ENCODE data around the gene NOX4.
A peak's percentile ranks its signal among the peaks of the same experiment; 100 is the strongest.
"Not testable (repeated sequence)": the region's sequence is repeated elsewhere in the genome, so short reads cannot be mapped to it uniquely, and the experiment has no call there.

NOX4 gene

DNA sequence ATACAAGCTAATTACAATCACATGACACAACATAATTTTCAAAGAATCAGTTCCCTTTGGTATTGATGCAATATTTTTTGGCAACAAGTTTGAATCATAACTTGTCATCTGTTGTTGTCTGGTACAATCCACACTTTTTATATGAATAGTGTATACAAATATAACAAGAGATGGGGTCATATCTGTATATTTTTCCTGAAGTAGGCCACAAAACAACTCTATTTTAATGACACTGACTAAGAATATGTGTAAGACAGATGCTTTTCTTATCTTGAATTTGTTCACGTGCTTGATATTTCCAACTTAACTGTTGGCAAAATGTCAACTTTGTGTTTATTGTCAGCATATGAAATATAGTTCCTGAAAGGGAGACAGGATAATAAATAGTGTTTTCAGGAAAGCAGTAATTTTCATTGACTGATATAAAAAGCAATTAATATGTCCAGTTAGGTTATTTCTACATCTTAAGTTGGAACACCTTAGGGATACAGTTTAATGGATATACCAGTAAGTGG is 27.9 kb downstream of the NOX4 start:
- FAIRE-seq: no peak

GRCh38 chr11:89458716-89459115 is 32.5 kb downstream of the NOX4 start:
- FAIRE-seq (no peak), DNase-seq (ENCODE audit: insufficient read length, low spot score) (no peak)

More for the DNA sequence above, 27.9 kb downstream of the NOX4 start:
- DNase-seq (ENCODE audit: insufficient read length, low spot score): no peak

DNA sequence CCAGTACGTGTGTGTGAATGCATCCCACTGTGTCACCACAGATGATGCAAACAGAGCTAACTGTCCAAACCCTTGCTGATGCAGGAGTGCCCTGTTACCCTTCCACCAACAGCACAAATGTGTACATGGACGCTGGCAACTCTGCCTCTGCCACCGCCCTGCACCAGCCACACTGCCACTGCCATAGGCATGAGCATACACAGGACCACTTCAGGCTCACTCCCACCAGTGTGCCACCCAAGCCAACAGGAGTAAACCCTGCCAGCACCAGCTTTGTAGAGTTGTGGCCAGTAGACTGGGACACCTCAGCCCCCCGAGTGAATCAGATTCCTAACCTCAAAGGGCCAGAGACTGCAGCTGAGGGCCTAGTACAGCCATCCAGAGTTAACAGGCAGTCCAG is 34.0 kb downstream of the NOX4 start:
- DNase-seq (ENCODE audit: insufficient read length, low spot score) (no peak), FAIRE-seq (no peak)

DNA sequence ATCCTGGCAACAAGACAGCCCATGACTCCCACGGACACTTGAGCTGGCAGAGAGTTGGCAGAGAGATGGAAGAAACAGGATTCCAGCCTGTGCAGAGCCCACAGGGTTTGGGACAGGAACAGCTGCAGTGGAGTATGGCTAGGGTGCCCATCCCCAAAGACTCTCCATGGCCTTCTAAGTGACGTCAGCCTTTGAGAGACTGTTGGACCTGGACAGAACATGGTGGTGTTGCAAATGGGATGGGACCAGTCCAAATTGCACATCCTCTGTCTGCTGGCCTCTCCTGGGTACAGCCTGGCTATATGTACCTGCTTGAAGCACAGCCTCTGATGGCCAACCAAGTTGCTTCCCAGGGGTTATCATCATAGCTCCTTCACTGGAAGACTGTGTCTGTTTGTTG is 34.5 kb downstream of the NOX4 start:
- DNase-seq (ENCODE audit: insufficient read length, low spot score): no peak
- FAIRE-seq: no peak

GRCh38 chr11:89452780-89453179 is 38.4 kb downstream of the NOX4 start:
- no peak for FAIRE-seq
- no peak for DNase-seq (ENCODE audit: insufficient read length, low spot score)

DNA sequence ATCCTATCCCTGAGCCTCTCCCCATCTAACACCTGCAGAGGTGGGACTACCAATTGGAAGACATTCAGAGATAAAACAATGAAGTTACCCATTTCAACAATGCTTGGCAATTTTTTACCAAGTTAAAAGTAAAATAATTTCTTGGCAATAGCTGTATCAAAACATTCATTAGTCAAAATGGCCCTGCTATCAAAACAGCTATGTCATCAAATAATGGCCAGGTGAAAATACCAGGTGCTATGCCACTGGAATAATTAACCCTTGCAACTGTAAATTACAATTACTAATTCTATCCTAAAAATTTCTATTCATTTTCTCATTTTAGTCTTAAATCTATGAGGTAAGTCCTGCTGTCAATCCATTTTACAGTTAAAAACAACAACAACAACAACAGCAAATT is 43.3 kb downstream of the NOX4 start:
- FAIRE-seq (no peak), DNase-seq (ENCODE audit: insufficient read length, low spot score) (no peak)

- FAIRE-seq (no peak), DNase-seq (ENCODE audit: insufficient read length, low spot score) (no peak)
Observed at GRCh38 chr11:89443361-89444322, 47.5 kb downstream of the NOX4 start.

GRCh38 chr11:89442801-89443200 is 48.4 kb downstream of the NOX4 start:
- DNase-seq (ENCODE audit: insufficient read length, low spot score) (no peak), FAIRE-seq (no peak)

DNA sequence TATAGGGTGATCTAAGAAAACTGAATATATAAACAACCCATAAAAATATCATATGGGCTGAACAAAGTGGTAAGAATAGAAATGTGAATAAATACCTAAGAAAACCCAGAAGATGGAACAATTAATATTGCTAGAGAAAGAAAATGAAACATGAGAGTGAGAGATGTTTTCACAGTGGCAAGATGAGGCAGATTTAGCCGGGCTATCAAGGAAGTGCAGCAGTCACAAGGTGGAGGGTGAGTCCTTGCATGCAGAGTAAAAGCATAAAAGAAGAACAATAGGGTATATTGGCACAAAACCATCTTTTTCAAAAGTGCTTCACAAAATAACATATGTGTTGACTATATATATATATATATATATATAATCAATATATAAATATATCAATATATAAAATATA is 49.6 kb downstream of the NOX4 start:
- DNase-seq (ENCODE audit: insufficient read length, low spot score) (no peak), FAIRE-seq (no peak)

GRCh38 chr11:89437317-89437716 is 53.9 kb downstream of the NOX4 start:
- no peak for DNase-seq (ENCODE audit: insufficient read length, low spot score)
- FAIRE-seq: no peak

DNA sequence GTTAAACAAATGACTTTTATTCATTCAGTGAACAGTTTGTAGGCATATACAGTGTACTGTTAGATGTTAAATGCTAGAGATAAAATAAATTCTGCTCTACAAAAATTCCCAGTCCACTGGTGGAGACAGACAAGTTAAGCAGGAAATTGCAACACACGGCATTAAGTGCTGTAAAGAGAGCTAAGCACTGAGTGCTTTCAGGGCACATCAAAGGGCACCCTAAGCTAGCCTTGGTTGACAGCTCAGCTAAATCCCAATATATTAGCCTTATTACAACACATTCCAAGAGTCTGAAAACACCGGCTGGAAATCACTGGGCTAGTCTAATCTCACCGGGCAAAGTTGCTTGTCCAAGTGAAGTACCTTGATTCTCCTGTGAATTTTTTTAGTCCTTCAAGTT is 55.1 kb downstream of the NOX4 start:
- peak; percentile 15 for DNase-seq (ENCODE audit: insufficient read length, low spot score)
- FAIRE-seq: no peak

- no peak for FAIRE-seq
- no peak for DNase-seq (ENCODE audit: insufficient read length, low spot score)
Observed at GRCh38 chr11:89433278-89433677, 57.9 kb downstream of the NOX4 start.

DNA sequence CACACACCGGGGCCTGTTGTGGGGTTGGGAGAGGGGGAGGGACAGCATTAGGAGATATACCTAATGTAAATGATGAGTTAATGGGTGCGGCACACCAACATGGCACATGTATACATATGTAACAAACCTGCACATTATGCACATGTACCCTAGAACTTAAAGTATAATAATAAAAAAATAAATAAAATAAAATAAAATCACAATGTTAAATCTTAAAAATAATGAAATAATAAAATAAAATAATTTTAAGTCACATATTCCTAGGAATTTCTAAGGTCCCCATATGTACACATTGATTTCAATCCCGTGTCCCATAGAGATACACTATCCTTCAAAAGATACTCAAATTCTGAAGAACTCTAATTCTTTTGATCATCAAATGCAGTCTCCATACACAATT is 59.0 kb downstream of the NOX4 start:
- not testable (repeated sequence) for FAIRE-seq; DNase-seq (ENCODE audit: insufficient read length, low spot score)

DNA sequence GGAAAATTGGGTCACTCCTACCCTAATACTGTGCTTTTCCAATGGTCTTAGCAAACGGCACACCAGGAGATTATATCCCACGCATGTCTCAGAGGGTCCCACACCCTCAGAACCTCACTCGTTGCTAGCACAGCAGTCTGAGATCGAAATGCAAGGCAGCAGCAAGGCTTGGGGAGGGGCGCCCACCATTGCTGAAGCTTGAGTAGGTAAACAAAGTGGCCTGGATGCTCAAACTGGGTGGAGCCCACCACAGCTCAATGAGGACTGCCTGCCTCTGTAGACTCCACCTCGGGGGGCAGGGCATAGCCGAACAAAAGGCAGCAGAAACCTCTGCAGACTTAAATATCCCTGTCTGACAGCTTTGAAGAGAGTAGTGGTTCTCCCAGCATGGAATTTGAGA is 64.7 kb downstream of the NOX4 start:
- not testable (repeated sequence) for FAIRE-seq

DNA sequence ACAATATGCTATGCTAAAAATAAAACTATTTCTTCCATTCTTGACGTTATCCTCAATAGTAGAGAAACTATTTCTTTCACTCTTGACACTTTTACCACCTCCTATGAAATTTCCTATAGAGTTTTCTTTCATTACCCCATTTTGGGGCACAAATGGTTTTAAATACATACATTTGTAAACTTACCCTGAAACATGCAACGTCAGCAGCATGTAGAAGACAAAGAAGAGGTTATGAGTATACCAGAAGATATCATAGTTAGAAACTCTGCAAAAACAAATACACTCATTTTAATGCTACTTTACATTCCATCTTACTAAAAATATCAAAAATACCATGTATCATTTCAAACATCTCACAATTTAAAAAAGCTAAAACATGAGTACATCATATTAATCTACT is 69.5 kb downstream of the NOX4 start:
- FAIRE-seq (no peak), DNase-seq (ENCODE audit: insufficient read length, low spot score) (no peak)

More for the DNA sequence above, 64.7 kb downstream of the NOX4 start:
- not testable (repeated sequence) for DNase-seq (ENCODE audit: insufficient read length, low spot score)

GRCh38 chr11:89420981-89421380 is 70.2 kb downstream of the NOX4 start:
- no peak for FAIRE-seq
- no peak for DNase-seq (ENCODE audit: insufficient read length, low spot score)

DNA sequence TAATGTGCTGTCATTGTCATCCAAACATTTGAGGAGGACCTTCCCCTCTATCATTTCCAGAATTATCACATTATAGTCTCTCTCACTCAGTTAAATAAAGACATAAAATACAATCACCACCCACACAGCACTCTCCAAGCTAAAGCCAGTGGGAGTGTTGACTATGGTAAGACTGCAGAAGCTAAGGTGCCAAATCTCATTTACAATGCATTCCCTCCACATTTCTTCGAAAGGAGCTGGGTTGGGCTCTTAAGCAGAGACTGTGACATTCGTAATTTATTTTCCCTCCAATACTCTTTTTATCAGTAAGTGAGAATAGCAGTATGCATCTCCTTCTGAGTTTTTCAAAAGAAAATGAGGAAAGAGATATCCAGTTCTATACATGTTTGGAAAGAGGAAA is 74.2 kb downstream of the NOX4 start:
- FAIRE-seq: no peak
- DNase-seq (ENCODE audit: insufficient read length, low spot score): no peak

DNA sequence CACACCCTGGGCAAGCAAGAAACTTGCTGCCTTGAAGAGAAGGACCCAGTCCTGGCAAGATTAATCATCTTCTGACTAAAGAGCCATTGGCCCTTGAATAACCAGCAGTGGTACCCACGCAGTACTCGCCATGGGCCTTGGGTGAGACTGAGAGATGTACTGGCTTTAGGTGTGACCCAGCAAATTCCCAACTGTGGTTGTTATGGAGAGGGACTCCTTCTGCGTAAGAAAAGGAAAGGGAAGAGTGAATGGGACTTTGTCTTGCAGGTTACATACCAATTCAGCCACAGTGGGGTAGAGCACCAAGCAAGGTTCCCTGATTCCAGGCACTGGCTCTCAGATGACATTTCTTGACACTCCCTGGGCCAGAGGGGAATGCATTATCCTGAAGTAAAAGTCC is 80.1 kb downstream of the NOX4 start:
- FAIRE-seq; DNase-seq (ENCODE audit: insufficient read length, low spot score): not testable (repeated sequence)

- DNase-seq (ENCODE audit: insufficient read length, low spot score): not testable (repeated sequence)
- FAIRE-seq: peak; percentile 54
Observed at GRCh38 chr11:89410666-89411065, 80.5 kb downstream of the NOX4 start.

DNA sequence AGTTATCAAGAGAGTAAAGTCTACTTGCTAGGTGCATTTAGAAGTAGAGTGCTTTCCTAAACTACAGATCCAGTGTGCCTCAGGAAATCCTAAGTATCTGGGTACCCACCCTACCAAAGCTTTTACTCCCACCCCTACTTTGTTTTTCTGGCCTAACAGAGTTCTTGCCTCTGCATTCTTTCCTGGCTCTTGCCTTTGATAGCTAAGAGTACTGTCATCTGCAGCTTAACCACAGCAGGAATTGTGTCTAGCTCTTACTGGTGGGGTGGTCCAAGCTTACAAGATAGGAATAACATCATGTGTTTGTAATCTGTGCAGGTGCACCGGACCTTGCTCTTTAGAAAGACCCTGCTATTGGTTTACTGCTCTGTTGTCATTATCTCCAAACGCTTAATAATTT is 82.7 kb downstream of the NOX4 start:
- DNase-seq (ENCODE audit: insufficient read length, low spot score): not testable (repeated sequence)

GRCh38 chr11:89405629-89406028 is 85.5 kb downstream of the NOX4 start:
- FAIRE-seq (no peak), DNase-seq (ENCODE audit: insufficient read length, low spot score) (no peak)

More for the DNA sequence above, 82.7 kb downstream of the NOX4 start:
- peak; percentile 68 for FAIRE-seq

- not testable (repeated sequence) for FAIRE-seq; DNase-seq (ENCODE audit: insufficient read length, low spot score)
Observed at GRCh38 chr11:89391654-89392053, 99.5 kb downstream of the NOX4 start.
